GM23338 (cell line): ENCODE data around the gene FAM20C. TPM values are rescaled to one million over a fixed set of nuclear protein-coding genes. Genes with fewer than 3 reads are reported as not detected.

Source experiments
- ATAC-seq: fragments of 200-7000 bp; cut with Tn5 transposase; 3 replicates; pipeline ENCODE4 v1.9.1; 2020
- DNase-seq: peaks from one replicate; pipeline ENCODE4 v3.0.0-alpha.2; 2015; ENCODE audit warnings: low spot score
- H2AFZ ChIP-seq: fragments of 200-600 bp; sonication (generic); 2 replicates; pipeline ENCODE4 v1.8.0; 2016; ENCODE audit warnings: antibody characterized with exemption, mild to moderate bottlenecking, moderate library complexity
- H3F3A ChIP-seq: fragments of 200-600 bp; sonication (generic); replicated peaks from 2 replicates; pipeline ENCODE4 v1.8.0; 2017; ENCODE audit warnings: antibody characterized with exemption, mixed run types, low read depth
- H3K27ac ChIP-seq: fragments of 200-600 bp; sonication (generic); 2 replicates; pipeline ENCODE4 v1.6.1; 2016; ENCODE audit warnings: low read depth
- H3K27me3 ChIP-seq: fragments of 200-600 bp; sonication (generic); 2 replicates; pipeline ENCODE4 v1.8.0; 2016; ENCODE audit warnings: mild to moderate bottlenecking, mixed run types, moderate library complexity; ENCODE audit not compliant: insufficient read depth
- H3K36me3 ChIP-seq: fragments of 200-600 bp; sonication (generic); 2 replicates; pipeline ENCODE4 v1.8.0; 2016; ENCODE audit warnings: mild to moderate bottlenecking; ENCODE audit not compliant: insufficient read depth
- H3K4me1 ChIP-seq: fragments of 200-600 bp; sonication (generic); 2 replicates; pipeline ENCODE4 v1.8.0; 2016; ENCODE audit warnings: mild to moderate bottlenecking, moderate library complexity; ENCODE audit not compliant: insufficient read depth
- H3K4me2 ChIP-seq: fragments of 200-600 bp; sonication (generic); 2 replicates; pipeline ENCODE4 v1.7.1; 2017; ENCODE audit warnings: mixed run types
- H3K4me3 ChIP-seq: fragments of 200-600 bp; sonication (generic); 2 replicates; pipeline ENCODE4 v1.6.1; 2016; ENCODE audit warnings: mixed run types
- H3K79me2 ChIP-seq: fragments of 200-600 bp; sonication (generic); replicated peaks from 2 replicates; pipeline ENCODE4 v1.8.0; 2017; ENCODE audit warnings: mild to moderate bottlenecking; ENCODE audit not compliant: insufficient read depth
- H3K9me2 ChIP-seq: fragments of 200-600 bp; sonication (generic); 2 replicates; pipeline ENCODE4 v1.8.0; 2017; ENCODE audit not compliant: insufficient read depth
- H4K20me1 ChIP-seq: fragments of 200-600 bp; sonication (generic); replicated peaks from 2 replicates; pipeline ENCODE4 v1.8.0; 2017; ENCODE audit warnings: mild to moderate bottlenecking; ENCODE audit not compliant: insufficient read depth
- H3K27ac Mint-ChIP-seq: 2 replicates; pipeline ENCODE4 v1.8.0; 2020; ENCODE audit warnings: inconsistent platforms, mild to moderate bottlenecking, moderate library complexity, mixed read lengths
- H3K27me3 Mint-ChIP-seq: 3 replicates; pipeline ENCODE4 v1.8.0; 2022; ENCODE audit warnings: low read depth, mild to moderate bottlenecking, moderate library complexity, mixed read lengths, inconsistent platforms; ENCODE audit not compliant: insufficient read depth, poor library complexity
- H3K36me3 Mint-ChIP-seq: 3 replicates; pipeline ENCODE4 v1.8.0; 2021; ENCODE audit warnings: low read depth, mild to moderate bottlenecking, inconsistent platforms, moderate library complexity, mixed read lengths
- H3K4me1 Mint-ChIP-seq: 3 replicates; pipeline ENCODE4 v1.8.0; 2020; ENCODE audit warnings: mild to moderate bottlenecking, inconsistent platforms, mixed read lengths
- H3K4me3 Mint-ChIP-seq: 3 replicates; pipeline ENCODE4 v1.8.0; 2021; ENCODE audit warnings: moderate library complexity, mild to moderate bottlenecking, inconsistent platforms, mixed read lengths
- H3K9me3 Mint-ChIP-seq: 3 replicates; pipeline ENCODE4 v1.8.0; 2020; ENCODE audit warnings: moderate library complexity, mild to moderate bottlenecking, inconsistent platforms, mixed read lengths
- CREB1 ChIP-seq: fragments of 250-450 bp; sonication (Bioruptor Pico); IDR thresholded peaks from 2 replicates; pipeline ENCODE4 v1.5.0; 2020; ENCODE audit warnings: low read depth, mild to moderate bottlenecking, moderate library complexity
- EZH2 ChIP-seq: fragments of 200-600 bp; sonication (generic); IDR thresholded peaks from one replicate; pipeline ENCODE4 v1.8.0; 2017; ENCODE audit warnings: antibody characterized with exemption, mild to moderate bottlenecking, low read depth; ENCODE audit not compliant: unreplicated experiment
- EZH2phosphoT487 ChIP-seq: fragments of 200-600 bp; sonication (generic); IDR thresholded peaks from one replicate; pipeline ENCODE4 v1.8.1; 2018; ENCODE audit warnings: antibody characterized with exemption; ENCODE audit not compliant: unreplicated experiment
- JUNB ChIP-seq: IDR thresholded peaks from one replicate; pipeline ENCODE4 v1.6.1; 2016; ENCODE audit warnings: antibody characterized with exemption; ENCODE audit not compliant: unreplicated experiment
- NANOG ChIP-seq: IDR thresholded peaks from 2 replicates; pipeline ENCODE4 v1.6.1; 2016; ENCODE audit warnings: antibody characterized with exemption, borderline replicate concordance
- POLR2AphosphoS5 ChIP-seq: IDR thresholded peaks from 2 replicates; pipeline ENCODE4 v1.6.1; 2016; ENCODE audit warnings: antibody characterized with exemption, low read depth
- STAT1 ChIP-seq: IDR thresholded peaks from one replicate; pipeline ENCODE4 v1.6.1; 2016; ENCODE audit warnings: antibody characterized with exemption; ENCODE audit not compliant: unreplicated experiment
- ZNF114 ChIP-seq: fragments of 250-450 bp; sonication (Bioruptor Pico); IDR thresholded peaks from 2 replicates; pipeline ENCODE4 v1.5.0; 2020; ENCODE audit warnings: mild to moderate bottlenecking, moderate library complexity
- ZNF331 ChIP-seq: fragments of 250-450 bp; sonication (Bioruptor Pico); IDR thresholded peaks from 2 replicates; pipeline ENCODE4 v1.5.0; 2020; ENCODE audit warnings: low read depth, mild to moderate bottlenecking, moderate library complexity
- polyA plus RNA-seq: library from polyadenylated mRNA; unstranded; fragments of >200 nt; fragmentation: Nextera tagmentation; extraction: Ambion mirVana; gene quantifications from 2 replicates; pipeline ENCODE4 v1.2.1, GENCODE V29; 2016
- total RNA-seq: library from RNA; depleted of rRNA; stranded (reverse); fragments of >200 nt; shearing (Covaris generic); gene quantifications from 2 replicates; pipeline ENCODE4 v1.2.3, GENCODE V29; 2014
- TF ChIP-seq, protein P1 (sequence below): fragments of 250-450 bp; sonication (Bioruptor Pico); IDR thresholded peaks from 2 replicates; pipeline ENCODE4 v1.5.0; 2020; ENCODE audit warnings: mild to moderate bottlenecking, moderate library complexity
- TF ChIP-seq, protein P2 (sequence below): IDR thresholded peaks from one replicate; pipeline ENCODE4 v1.6.1; 2018; ENCODE audit warnings: antibody characterized with exemption; ENCODE audit not compliant: unreplicated experiment
- TF ChIP-seq, protein P3 (sequence below), 2 experiments: fragments of 200-600 bp in 1 of 2; sonication (generic) in 1 of 2; conservative IDR thresholded peaks; 2 replicates each; pipeline versions ENCODE4 v1.5.1 to v1.6.1; 2016 to 2017; ENCODE audit warnings: antibody characterized with exemption in 2 of 2, low read depth in 2 of 2, mild to moderate bottlenecking in 2 of 2, moderate library complexity in 1 of 2
- TF ChIP-seq, protein P4 (sequence below): IDR thresholded peaks from 2 replicates; pipeline ENCODE4 v1.6.1; 2016; ENCODE audit warnings: antibody characterized with exemption

FAM20C gene
- total and polyA plus RNA-seq, 2 experiments from 2014 or later, result 7.6 to 24.8 TPM

DNA sequence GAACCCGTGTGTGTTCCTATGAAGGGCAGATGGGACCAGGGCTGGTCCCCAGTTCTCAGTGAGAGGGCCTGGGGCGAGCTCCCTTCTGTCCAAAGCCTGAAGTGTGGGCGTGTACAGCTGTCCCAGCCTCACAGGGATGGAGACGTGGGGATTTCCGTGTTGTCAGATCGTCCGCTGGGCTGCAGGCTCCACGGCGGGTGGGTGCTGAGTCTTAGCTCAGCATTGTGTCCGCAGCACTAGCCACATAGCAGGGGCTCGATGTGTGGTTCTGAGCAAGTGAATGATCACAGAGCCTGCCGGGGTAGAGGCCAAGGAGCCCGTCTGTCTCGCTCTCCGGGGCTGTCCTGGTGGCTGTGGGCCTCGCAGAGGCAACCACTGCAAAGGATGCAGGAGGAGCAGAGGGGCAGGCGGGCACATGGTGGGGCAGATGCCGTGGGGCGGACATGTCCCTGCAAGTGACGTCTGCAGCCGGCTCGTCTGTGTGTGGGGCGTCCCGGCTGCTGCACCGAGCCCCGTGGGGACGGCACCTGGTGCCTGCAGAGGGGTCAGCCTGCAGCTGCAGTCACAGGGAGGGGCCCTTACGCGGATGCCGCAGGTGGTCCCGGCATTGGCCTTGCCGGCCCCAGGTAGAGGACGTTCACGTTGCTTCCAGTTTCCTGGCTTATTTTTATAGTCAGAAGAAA is 30.9 kb downstream of the FAM20C start:
- Histone ChIP-seq H3K4me1 (no peaks in the 10 kb centered on the region), H4K20me1 (0 out of 2 replicates have a peak, but pooled peaks cover 4% of the 10 kb centered on the region), H3K27ac (0 out of 2 replicates have a peak overlapping the region, but pooled peaks have one; percentile 19), H3K36me3 (no peaks in the 10 kb centered on the region), H3K27me3 (no peaks in the 10 kb centered on the region), H3K4me2 (no peak overlapping the region), H3K9me2 (no peaks in the 10 kb centered on the region), H3K79me2 (no peaks in the 10 kb centered on the region), H3K4me3 (no peak overlapping the region), H3F3A (no peaks in the 10 kb centered on the region), H2AFZ (no peak overlapping the region)
- Mint-ChIP-seq H3K4me1 (peaks cover 11% of the 10 kb centered on the region), H3K27me3 (peaks cover 6% of the 10 kb centered on the region), H3K4me3 (no peak overlapping the region), H3K36me3 (peaks cover 14% of the 10 kb centered on the region), H3K9me3 (no peaks in the 10 kb centered on the region), H3K27ac (peak overlapping the region; percentile 92)
- DNase-seq (no peak), ATAC-seq (no peak)
- no peak for TF ChIP-seq STAT1
- TF ChIP-seq, protein P1, sequence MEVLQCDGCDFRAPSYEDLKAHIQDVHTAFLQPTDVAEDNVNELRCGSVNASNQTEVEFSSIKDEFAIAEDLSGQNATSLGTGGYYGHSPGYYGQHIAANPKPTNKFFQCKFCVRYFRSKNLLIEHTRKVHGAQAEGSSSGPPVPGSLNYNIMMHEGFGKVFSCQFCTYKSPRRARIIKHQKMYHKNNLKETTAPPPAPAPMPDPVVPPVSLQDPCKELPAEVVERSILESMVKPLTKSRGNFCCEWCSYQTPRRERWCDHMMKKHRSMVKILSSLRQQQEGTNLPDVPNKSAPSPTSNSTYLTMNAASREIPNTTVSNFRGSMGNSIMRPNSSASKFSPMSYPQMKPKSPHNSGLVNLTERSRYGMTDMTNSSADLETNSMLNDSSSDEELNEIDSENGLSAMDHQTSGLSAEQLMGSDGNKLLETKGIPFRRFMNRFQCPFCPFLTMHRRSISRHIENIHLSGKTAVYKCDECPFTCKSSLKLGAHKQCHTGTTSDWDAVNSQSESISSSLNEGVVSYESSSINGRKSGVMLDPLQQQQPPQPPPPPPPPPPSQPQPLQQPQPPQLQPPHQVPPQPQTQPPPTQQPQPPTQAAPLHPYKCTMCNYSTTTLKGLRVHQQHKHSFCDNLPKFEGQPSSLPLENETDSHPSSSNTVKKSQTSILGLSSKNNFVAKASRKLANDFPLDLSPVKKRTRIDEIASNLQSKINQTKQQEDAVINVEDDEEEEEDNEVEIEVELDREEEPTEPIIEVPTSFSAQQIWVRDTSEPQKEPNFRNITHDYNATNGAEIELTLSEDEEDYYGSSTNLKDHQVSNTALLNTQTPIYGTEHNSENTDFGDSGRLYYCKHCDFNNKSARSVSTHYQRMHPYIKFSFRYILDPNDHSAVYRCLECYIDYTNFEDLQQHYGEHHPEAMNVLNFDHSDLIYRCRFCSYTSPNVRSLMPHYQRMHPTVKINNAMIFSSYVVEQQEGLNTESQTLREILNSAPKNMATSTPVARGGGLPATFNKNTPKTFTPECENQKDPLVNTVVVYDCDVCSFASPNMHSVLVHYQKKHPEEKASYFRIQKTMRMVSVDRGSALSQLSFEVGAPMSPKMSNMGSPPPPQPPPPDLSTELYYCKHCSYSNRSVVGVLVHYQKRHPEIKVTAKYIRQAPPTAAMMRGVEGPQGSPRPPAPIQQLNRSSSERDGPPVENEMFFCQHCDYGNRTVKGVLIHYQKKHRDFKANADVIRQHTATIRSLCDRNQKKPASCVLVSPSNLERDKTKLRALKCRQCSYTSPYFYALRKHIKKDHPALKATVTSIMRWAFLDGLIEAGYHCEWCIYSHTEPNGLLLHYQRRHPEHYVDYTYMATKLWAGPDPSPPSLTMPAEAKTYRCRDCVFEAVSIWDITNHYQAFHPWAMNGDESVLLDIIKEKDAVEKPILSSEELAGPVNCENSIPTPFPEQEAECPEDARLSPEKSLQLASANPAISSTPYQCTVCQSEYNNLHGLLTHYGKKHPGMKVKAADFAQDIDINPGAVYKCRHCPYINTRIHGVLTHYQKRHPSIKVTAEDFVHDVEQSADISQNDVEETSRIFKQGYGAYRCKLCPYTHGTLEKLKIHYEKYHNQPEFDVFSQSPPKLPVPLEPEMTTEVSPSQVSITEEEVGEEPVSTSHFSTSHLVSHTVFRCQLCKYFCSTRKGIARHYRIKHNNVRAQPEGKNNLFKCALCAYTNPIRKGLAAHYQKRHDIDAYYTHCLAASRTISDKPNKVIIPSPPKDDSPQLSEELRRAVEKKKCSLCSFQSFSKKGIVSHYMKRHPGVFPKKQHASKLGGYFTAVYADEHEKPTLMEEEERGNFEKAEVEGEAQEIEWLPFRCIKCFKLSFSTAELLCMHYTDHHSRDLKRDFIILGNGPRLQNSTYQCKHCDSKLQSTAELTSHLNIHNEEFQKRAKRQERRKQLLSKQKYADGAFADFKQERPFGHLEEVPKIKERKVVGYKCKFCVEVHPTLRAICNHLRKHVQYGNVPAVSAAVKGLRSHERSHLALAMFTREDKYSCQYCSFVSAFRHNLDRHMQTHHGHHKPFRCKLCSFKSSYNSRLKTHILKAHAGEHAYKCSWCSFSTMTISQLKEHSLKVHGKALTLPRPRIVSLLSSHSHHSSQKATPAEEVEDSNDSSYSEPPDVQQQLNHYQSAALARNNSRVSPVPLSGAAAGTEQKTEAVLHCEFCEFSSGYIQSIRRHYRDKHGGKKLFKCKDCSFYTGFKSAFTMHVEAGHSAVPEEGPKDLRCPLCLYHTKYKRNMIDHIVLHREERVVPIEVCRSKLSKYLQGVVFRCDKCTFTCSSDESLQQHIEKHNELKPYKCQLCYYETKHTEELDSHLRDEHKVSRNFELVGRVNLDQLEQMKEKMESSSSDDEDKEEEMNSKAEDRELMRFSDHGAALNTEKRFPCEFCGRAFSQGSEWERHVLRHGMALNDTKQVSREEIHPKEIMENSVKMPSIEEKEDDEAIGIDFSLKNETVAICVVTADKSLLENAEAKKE (CRISPR knock-in tag), result no peak
- TF ChIP-seq POLR2AphosphoS5, result no peak
- TF ChIP-seq ZNF114 (CRISPR knock-in tag), result no peak
- TF ChIP-seq, protein P2, sequence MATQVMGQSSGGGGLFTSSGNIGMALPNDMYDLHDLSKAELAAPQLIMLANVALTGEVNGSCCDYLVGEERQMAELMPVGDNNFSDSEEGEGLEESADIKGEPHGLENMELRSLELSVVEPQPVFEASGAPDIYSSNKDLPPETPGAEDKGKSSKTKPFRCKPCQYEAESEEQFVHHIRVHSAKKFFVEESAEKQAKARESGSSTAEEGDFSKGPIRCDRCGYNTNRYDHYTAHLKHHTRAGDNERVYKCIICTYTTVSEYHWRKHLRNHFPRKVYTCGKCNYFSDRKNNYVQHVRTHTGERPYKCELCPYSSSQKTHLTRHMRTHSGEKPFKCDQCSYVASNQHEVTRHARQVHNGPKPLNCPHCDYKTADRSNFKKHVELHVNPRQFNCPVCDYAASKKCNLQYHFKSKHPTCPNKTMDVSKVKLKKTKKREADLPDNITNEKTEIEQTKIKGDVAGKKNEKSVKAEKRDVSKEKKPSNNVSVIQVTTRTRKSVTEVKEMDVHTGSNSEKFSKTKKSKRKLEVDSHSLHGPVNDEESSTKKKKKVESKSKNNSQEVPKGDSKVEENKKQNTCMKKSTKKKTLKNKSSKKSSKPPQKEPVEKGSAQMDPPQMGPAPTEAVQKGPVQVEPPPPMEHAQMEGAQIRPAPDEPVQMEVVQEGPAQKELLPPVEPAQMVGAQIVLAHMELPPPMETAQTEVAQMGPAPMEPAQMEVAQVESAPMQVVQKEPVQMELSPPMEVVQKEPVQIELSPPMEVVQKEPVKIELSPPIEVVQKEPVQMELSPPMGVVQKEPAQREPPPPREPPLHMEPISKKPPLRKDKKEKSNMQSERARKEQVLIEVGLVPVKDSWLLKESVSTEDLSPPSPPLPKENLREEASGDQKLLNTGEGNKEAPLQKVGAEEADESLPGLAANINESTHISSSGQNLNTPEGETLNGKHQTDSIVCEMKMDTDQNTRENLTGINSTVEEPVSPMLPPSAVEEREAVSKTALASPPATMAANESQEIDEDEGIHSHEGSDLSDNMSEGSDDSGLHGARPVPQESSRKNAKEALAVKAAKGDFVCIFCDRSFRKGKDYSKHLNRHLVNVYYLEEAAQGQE, result no peak
- no peak for TF ChIP-seq ZNF331 (CRISPR knock-in tag)
- TF ChIP-seq, protein P3, sequence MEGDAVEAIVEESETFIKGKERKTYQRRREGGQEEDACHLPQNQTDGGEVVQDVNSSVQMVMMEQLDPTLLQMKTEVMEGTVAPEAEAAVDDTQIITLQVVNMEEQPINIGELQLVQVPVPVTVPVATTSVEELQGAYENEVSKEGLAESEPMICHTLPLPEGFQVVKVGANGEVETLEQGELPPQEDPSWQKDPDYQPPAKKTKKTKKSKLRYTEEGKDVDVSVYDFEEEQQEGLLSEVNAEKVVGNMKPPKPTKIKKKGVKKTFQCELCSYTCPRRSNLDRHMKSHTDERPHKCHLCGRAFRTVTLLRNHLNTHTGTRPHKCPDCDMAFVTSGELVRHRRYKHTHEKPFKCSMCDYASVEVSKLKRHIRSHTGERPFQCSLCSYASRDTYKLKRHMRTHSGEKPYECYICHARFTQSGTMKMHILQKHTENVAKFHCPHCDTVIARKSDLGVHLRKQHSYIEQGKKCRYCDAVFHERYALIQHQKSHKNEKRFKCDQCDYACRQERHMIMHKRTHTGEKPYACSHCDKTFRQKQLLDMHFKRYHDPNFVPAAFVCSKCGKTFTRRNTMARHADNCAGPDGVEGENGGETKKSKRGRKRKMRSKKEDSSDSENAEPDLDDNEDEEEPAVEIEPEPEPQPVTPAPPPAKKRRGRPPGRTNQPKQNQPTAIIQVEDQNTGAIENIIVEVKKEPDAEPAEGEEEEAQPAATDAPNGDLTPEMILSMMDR (conservative IDR thresholded peaks at IDR 0.05; ENCODE audit: low read depth in 2 of 2), result no peak
- no peak for TF ChIP-seq NANOG
- TF ChIP-seq, protein P4, sequence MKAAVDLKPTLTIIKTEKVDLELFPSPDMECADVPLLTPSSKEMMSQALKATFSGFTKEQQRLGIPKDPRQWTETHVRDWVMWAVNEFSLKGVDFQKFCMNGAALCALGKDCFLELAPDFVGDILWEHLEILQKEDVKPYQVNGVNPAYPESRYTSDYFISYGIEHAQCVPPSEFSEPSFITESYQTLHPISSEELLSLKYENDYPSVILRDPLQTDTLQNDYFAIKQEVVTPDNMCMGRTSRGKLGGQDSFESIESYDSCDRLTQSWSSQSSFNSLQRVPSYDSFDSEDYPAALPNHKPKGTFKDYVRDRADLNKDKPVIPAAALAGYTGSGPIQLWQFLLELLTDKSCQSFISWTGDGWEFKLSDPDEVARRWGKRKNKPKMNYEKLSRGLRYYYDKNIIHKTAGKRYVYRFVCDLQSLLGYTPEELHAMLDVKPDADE, result no peak
- TF ChIP-seq EZH2phosphoT487, result no peak
- TF ChIP-seq EZH2, result no peak
- no peak for TF ChIP-seq JUNB
- TF ChIP-seq CREB1 (CRISPR knock-in tag), result no peak
